Cerebellar nuclear complex (tissue), 1 donor: ENCODE data around the gene CUBN.

Experiments used
- DNase-seq, 2 experiments: peaks; one replicate each; lab custom pipeline; 2025; lab: John Stamatoyannopoulos, UW

Gene CUBN

GRCh38 chr10:17010363-17011145 is 119.1 kb downstream of the CUBN start:
- DNase-seq = no peak

DNA sequence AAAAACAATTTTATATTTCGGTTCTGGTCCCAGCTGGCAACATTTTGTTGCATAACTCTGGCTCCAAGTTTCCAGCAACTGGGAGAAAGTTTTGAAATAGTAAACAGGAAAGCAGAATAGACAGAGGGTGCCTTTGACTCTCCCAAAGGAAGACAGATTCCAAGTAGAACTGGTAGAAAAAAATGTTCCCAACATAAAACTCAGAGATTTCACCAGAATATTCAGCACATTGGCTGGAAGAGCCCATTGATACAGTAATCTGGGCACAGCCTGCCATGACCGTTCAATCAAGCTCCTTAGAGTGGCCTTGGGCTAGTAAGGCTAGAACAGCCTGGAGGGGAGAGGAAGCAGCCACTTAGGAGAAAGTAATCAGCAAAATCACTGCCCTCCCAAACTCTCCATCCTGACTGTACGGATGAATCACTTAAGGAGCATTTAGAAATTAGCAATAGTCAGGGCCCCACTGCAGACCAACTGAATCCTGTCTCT is 120.4 kb downstream of the CUBN start:
- no peak for DNase-seq

- DNase-seq = no peak
Measured at GRCh38 chr10:17007418-17007770, 122.2 kb downstream of the CUBN start.

DNA sequence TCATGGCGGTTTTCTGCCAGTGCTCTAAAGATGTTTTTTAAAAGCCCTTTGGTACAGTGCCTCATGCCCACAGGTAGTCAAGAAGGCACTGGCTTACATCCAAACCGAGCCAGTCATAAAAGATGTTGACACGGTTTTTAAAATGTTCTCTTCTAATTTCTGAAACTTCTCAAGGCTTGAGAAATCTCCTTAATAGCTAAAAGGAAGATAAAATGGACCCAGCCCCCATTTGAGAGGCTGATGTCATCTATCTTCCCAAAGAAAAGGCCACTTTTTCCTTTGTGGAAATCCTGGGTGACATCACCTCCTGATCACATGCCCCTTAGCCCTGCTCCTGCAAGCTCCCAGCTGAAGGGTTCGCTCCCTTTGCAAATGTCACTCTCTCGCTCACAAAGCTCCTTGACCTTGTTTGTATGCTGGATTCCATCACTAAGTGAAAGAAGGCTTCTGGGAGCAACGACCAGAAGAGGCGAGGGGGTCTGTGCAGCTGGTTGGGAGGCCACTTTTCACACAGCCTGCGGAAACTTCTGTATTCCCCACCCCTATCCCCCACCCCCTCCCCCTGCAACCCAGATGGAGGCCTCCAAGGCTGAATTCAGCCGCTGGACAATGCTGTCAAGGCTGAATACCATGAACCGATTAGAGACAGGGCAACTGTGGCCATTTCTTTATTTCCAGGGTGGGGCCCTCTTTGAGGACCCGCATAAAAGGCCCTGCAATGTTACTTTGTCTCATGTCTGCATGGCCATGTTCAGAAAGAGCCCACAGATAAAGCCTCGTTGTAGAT is 122.8 kb downstream of the CUBN start:
- no peak for DNase-seq

DNA sequence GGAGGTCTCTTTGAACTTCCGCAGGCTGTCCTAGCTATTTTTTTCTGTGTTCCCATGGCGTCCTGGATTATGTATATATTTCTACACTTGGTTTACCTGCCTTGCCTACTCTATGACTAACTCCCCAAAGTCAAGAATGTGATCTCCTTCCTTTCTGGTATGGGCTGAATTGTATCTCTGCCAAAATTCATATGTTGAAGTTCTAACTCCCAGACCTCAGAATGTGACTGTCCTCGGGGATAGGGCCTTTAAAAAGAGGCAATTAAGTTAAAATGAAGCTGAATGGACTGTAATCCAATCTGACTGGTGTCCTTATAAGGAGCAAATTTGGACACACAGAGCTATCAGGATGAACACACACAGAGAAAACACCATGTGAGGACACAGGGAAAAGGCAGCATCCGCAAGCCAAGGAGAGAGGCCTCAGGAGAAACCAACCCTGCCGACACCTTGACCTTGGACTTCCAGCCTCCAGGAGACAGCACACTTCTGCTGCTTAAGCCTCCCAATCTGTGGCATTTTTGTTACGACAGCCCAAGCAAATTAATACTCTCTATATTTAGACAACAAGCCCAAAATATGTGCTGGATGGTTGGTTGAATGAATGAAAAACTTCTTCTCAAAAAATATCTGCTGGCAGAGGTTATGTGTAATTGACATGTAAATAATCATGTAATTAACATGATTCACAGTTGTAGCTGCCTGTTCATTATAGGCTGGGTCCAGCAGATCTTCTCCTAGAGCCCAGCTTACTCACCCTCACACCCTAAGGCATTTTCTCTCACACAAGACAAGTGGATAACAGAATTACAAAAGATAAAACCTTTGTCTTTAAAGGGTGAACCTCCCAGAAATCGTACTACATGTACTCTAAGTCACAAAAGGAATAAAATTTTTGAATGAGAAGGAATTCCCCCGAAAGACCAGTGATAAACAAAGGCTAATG is 123.7 kb downstream of the CUBN start:
- DNase-seq = no peak

- DNase-seq = no peak
Measured at GRCh38 chr10:17004801-17005380, 124.7 kb downstream of the CUBN start.

DNA sequence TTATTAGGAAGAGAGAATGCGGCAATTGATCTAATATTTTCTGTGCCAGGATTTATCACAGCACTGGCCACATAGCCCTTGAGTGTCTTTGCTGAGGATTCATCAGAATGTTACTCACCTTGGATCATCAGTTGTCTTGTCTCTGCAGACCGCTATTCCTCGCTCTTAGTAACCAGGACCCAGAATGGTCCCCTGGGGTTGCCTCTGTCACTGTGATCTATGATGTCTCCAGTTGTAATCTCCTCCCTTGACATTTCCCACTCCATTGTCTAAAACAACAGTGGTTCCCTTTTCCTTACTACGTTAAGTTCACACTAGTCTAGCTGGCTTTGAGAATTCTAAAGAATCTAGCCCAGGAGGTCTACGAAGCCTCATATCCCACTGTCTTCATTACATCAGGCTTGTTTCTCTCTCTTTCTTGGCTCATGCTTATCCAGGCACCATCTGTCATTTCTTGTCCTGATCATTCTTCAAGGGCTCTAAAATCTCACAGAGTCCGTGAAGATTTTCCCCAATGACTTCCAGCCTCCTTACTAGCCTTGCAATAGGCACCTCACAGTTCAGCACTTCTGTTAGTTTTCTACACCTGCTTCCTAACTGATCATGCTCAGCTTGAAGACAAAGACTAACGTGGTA is 125.8 kb downstream of the CUBN start:
- no peak for DNase-seq

DNA sequence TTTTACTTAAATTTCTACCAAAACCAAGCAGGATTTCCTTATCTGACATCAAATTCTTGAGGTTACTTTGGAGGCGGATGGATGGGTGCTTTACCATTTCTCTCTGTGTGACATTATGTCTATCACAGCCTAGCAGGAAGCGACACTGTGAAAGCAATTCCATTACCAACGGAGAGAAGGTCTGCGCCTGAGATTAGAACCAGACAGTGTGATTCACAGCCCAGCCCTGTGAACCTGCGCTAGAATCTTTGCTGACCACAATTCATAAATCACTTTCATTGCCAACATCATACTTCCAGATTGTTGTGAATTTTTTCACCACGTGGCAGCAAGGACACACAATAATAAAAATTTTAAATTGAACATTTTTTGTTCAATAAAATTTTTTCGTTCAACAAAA is 126.5 kb downstream of the CUBN start:
- DNase-seq = no peak

- DNase-seq = no peak
Measured at GRCh38 chr10:17001961-17002749, 127.5 kb downstream of the CUBN start.

DNA sequence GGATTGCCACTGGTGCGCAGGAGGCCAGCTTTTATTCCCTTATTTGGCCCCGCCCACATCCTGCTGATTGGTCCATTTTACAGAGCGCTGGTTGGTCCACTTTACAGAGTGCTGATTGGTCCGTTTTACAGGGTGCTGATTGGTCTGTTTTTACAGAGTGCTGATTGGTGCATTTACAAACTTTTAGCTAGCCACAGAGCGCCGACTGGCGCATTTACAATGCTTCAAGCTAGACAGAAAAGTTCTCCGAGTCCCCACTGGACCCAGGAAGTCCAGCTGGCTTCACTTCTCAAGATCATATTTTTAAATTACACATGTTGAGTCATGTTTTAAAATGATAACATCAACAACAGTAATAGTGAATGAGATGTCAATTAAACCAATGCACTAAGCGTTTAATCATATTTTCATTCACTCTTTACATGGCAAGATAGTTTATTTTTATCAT is 128.3 kb downstream of the CUBN start:
- DNase-seq = no peak

DNA sequence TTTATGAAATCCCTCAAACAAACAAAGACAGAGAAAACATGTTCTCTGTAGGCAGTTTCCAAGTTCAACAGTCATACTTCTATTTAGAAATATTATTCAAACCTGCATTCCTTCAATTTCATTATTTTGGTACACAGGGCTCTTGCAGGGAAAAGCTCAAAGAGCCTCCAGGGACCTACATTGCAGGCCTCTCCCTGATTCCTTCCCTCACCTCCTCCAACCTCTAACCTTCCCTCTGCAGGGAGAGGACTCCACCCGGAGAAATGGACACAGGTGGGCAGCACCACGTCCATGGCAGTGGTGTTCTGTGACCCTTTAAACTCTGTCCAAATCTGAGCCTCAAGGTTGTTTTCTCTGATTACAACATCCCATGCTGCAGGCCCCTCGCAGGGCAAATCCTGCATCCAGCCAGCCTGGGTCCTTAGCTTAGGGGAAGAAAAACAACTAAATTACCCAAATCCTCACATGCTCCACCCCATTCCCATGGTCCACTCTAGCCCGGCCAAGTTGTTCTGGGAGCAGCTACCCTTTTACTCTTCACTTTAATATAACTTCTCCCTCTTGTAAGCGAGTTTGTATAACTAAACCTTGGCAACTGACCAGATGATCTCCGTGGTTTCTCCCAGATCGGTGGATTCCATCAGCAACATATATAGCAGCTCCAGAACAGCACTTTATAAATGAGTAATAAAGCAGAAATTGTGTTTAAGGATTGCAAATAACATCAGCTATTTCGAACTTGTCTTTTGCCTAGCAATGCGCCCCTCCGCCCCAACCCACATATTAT is 129.8 kb downstream of the CUBN start:
- no peak for DNase-seq

- no peak for DNase-seq
Measured at GRCh38 chr10:16996530-16996964, 133.1 kb downstream of the CUBN start.

DNA sequence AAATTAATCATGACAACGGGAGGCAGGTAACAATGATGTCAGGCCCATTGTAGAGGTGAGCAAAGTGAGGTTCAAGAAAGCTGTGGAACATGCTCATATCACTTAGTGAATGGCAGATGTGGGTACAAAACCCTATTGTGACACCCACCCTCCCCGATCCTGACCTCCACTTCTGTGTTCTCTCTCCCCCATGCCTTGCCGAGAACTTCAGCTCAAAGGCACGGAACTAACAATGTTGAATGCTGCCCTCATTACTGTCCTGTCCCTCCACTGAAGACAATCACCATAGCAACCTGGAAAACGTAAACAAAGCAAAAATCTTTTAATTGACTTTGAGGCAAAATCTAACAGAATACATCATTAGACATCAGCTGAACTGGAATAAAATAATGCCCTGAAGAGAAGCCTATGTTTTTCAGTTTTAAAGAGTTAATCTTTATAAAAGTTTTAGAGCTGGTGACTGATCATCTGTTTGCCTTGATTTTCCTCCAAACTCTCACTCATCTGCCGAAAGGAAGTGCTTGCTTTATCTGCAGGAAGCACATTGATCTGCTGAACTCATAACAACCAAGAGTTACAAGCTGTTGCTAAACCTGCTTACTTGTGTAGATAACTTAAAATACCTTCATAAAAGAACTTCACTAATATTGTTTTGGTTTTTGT is 133.6 kb downstream of the CUBN start:
- no peak for DNase-seq

DNA sequence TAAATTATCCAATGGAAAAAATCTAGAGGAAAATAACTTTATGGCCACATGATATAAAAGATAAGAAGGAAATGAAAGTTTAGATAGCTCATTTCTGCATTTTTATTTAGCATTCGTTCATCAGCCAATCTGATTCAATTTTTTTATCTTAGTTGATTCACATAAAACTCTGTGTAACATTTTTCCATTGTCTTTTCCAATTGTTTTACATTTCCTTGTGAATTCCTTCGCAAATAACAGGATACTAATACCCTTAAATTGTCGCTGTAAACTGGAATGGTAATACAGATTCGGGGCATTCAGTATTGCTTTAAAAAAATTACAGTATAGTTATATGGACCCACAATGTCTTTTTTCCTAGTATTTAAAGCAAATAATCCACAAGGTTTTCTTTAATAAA is 136.4 kb downstream of the CUBN start:
- DNase-seq = no peak

- DNase-seq = no peak
Measured at GRCh38 chr10:16992611-16993119, 136.9 kb downstream of the CUBN start.

DNA sequence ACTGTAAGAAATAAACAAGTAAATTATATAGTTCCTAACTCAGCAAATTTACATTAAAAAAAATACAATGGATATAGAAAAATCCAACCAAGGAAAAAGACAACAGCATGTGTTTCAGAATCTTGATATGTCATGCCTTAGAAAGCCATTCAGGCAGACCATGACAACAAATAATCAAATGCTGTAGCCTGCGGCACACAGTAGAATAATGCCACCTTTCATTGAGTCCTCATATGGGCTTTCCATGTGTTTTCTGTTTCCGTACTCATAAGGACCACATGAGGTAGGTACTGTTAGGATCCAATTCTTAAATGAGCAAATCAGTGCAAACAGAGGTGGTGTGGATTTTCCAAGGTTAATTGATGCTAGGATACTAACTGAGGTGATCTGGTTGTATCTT is 138.6 kb downstream of the CUBN start:
- DNase-seq = no peak

- DNase-seq = no peak
Measured at GRCh38 chr10:16989826-16990293, 139.8 kb downstream of the CUBN start.

GRCh38 chr10:16988900-16989299 is 140.7 kb downstream of the CUBN start:
- no peak for DNase-seq
